Measurements from ENCODE around the gene ARF1.
A peak's percentile ranks its signal among the peaks of the same experiment; 100 is the strongest.

Gene ARF1

GRCh38 chr1:228134591-228134990 lies 52.1 kb downstream of the ARF1 start:
- DNase-seq: no peak

GRCh38 chr1:228136901-228137300 lies 54.4 kb downstream of the ARF1 start:
- no peak for DNase-seq

DNA sequence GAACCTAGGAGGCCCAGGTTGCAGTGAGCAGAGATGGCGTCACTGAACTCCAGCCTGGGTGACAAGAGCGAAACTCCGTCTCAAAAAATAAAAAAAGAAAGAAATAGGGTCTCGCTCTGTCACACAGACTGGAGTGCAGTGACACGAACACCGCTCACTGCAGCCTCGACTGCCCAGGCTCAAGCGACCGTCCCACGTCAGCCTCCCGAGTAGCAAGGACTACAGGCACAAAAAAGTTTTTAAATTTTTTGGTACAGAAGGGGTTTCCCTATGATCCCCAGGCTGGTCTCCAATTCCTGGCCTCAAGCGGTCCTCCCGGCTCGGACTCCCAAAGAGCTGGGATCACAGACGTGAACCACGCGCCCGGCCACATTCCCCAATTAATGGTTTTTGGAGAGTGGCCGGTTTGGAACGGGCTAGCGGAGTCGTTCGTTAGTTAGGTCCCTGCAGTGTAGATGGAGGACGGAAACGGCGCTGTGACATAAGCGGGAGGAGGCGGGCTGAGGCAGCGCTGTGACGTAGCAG lies 57.0 kb downstream of the ARF1 start:
- DNase-seq: no peak

DNA sequence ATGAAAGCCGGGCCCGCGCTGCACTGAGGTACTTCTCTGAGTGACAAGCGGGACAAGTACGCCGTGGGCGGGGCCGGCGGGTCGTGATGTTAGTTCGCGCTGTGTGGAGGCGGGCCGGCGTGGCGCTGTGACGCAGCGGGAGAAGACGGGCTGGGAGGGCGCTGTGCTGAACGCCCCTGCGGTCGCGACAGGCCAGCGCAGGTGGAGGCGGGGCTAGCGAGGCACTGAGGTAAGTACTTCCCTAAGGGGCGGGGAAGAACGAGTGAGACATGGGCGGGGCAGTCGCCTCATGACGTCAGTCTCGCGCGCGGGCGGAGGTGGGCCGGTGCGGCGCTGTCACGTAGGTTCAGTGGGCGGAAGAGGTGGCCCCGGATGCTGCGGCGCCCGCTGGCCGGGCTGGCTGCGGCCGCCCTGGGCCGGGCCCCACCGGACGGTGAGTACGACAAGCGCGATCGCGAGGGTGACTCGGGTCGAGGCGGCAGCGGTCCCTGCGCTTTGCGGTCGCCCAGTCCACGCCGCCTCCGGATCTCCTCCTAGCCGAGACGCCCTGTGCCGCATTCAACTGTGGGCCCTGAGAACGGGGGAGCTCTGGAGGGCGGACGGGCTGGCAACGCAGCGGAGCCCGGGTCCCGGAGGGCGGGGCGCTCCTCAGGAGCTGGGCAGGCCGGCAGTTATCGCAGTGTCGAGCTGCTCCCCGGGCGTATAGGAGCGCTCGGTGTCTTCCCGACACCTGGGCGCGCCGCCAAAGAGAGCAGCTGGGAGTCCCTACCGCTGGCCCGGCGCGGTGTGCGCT lies 57.6 kb downstream of the ARF1 start, which contains the start of gene GUK1:
Gene GUK1 (plus strand): TSS at position 349 of the 793 bp plus-strand sequence. CDS start 24 bp downstream, at position 373.
- DNase-seq: peak; percentile 100

GRCh38 chr1:228140724-228141225 lies 58.3 kb downstream of the ARF1 start:
- no peak for DNase-seq

GRCh38 chr1:228141226-228142044 lies 58.9 kb downstream of the ARF1 start:
- DNase-seq: peak; percentile 54

DNA sequence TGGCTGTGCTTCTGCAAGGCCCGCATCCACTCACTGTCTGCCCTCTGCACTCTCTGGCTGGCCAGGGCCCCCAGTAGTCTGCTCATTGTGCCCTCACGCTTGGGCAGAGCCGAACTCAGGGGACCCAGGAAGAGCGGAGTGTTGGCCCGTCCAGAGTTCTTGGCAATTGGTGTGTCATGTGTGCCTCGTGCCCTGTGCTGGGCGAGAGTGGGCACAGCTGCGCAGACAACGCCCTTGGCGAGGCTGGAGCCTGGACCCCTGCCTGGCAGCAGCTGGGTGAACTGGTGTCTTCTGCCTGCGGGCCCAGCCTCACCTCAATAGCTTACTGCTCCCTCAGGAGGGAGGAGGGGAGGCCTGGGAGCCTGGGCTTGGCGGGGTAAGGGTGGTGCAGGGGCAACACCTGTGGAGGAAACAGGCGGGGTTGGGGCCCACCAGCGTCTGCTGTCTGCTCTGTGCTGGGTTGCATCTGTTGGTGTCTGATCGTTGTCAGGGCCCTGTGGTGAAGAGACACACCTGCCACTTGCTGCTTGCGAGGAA lies 59.7 kb downstream of the ARF1 start:
- no peak for DNase-seq

GRCh38 chr1:228142701-228143136 lies 60.2 kb downstream of the ARF1 start:
- DNase-seq: no peak

DNA sequence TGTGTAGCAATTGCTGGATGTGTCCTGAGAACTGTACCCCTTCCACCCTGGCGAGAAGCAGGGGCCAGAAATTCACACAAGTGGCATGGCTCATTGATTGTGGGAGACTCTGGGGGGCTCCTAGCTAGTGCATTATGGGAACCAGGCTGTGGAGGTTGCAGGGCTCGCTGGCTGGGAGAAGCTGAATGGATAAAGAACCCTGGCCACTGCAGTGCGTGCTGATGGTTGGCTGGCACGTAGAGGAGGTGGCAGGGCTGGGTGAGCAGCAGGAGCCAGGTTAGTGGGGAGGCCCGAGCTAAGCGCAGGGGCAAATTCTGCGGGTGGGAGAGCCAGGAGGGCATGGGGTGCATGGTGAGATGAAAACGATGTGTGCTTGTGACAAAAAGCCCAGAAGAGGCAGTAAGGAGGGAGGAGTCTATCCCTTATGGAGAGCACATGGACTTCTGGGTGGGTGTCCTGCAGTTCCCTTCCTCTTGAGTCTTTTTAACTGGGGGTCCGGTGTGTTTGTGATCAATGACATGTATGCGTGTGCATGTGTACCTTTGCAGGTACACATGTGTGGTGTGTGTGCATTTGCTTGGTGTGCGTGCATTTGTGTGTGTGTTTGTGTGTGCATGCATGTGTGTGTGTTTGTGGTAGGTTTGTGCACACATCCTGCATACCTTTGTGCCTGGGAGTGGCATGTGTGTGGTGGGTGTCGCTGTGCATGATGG lies 61.1 kb downstream of the ARF1 start:
- no peak for DNase-seq

GRCh38 chr1:228144193-228144992 lies 61.9 kb downstream of the ARF1 start:
- DNase-seq: no peak

DNA sequence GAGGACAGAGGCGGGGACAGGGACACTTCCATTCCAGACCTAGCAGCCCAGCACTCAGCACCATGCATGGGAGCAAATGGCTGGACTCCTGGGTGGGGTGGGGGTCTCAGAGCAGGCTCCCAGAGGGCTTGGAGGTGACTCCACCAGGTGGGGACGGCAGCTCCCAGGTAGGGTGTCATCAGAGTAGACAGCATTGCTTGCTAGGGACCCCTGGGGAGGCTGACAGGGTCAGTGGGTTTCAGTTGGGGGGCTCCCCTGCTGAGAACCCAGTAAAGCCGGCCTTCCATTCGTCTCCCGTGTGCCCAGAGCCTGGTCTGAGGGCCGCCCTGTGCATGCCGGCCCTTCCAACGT lies 62.5 kb downstream of the ARF1 start:
- DNase-seq: no peak

DNA sequence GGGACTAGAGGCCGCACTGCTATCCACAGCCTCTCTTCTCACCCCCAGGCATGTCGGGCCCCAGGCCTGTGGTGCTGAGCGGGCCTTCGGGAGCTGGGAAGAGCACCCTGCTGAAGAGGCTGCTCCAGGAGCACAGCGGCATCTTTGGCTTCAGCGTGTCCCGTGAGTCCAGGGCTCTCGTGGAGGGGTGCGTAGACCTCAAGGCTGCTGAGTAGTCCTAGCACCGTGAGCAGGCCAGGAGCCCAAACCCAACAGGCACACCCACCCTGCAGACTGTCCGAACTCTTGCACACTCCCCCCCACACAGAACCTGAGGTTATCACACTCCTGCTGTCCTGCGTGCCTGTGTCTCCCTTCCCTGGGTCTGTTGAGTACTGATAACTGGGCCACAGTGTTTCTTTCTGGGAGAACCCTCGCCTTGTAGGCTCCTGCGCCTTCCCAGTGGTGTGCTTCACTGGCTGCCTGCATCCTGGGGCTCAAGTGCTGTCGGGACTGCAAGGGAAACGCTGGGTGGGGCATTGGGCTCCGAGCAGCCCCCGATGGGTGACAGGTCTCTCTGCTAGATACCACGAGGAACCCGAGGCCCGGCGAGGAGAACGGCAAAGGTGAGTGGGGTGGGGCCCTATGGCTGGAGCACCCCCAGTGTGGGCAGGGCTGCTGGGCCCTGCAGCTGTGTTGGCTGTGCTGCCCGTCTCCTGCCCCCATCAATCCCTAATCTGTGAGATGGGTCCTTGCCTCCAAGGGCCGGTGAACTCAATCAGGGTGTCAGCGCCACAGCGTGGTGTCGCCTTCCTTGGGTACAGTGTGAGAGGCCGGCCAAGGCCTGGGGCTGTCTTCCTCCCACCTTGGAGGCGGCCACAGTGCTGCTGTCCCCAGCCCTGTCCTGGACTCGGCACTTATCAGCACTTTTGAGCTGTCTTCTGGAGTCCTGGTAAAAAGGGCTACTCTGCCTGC lies 63.2 kb downstream of the ARF1 start:
- no peak for DNase-seq

GRCh38 chr1:228146417-228147150 lies 64.1 kb downstream of the ARF1 start:
- no peak for DNase-seq

DNA sequence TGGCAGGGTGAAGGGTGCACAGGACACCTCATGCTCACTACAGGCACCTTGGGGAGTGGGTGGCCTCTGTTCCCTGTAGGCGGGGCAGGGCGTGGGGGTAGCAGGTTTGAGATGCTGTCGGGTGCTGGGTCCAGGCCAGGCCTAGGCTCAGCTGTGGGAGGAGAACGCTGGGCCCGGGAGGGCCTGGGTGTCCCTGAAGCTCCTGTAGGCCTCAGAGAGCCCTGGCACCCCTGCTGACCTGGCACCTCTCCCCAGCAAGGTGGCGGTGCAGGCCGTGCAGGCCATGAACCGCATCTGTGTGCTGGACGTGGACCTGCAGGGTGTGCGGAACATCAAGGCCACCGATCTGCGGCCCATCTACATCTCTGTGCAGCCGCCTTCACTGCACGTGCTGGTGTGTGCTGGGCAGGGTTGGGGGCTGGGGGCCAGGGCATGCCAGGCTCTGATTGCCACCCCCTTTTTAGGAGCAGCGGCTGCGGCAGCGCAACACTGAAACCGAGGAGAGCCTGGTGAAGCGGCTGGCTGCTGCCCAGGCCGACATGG lies 64.7 kb downstream of the ARF1 start:
- DNase-seq: no peak

GRCh38 chr1:228147768-228148167 lies 65.3 kb downstream of the ARF1 start:
- DNase-seq: no peak

GRCh38 chr1:228148196-228148861 lies 65.8 kb downstream of the ARF1 start:
- DNase-seq: no peak

Measured in inflammatory macrophage treated with lipopolysaccharide for 4 hours (primary cell).